ENCODE data around the gene TRIM28. TPM values are rescaled to one million over a fixed set of nuclear protein-coding genes. Genes with fewer than 3 reads are reported as not detected.
A peak's percentile ranks its signal among the peaks of the same experiment; 100 is the strongest.

Gene TRIM28
- total and polyA plus RNA-seq, 4 donors: 47.1 to 157 (median 84.2) TPM

GRCh38 chr19:58554494-58555368 is 10.9 kb downstream of the TRIM28 start, which contains the start of gene CHMP2A:
Gene CHMP2A (minus strand): TSS chr19:58555105. CDS start chr19:58554212, 893 bp downstream.
- TF ChIP-seq GABPA (IDR thresholded peaks at IDR 0.05 in 1 of 2, conservative IDR thresholded peaks at IDR 0.05 in 1 of 2) (peak; percentile 95 to 98), EGR1 (IDR thresholded peaks at IDR 0.05; ENCODE audit: low read depth in 2 of 2) (peak in 1 of 2 donors; percentile 44), RAD21 (IDR thresholded peaks at IDR 0.05) (no peak), YY1 (IDR thresholded peaks at IDR 0.05) (peak; percentile 89), NR2F2 (IDR thresholded peaks at IDR 0.05) (peak; percentile 13), ATF3 (IDR thresholded peaks at IDR 0.05) (no peak), HNF4G (IDR thresholded peaks at IDR 0.05) (no peak), TAF1 (conservative IDR thresholded peaks at IDR 0.05) (no peak), SP1 (IDR thresholded peaks at IDR 0.05) (peak; percentile 52), HNF4A (conservative IDR thresholded peaks at IDR 0.05) (peak in 1 of 2 donors; percentile 4), RXRA (IDR thresholded peaks at IDR 0.05) (no peak), JUND (IDR thresholded peaks at IDR 0.05) (no peak)
- TF ChIP-seq, protein P1, sequence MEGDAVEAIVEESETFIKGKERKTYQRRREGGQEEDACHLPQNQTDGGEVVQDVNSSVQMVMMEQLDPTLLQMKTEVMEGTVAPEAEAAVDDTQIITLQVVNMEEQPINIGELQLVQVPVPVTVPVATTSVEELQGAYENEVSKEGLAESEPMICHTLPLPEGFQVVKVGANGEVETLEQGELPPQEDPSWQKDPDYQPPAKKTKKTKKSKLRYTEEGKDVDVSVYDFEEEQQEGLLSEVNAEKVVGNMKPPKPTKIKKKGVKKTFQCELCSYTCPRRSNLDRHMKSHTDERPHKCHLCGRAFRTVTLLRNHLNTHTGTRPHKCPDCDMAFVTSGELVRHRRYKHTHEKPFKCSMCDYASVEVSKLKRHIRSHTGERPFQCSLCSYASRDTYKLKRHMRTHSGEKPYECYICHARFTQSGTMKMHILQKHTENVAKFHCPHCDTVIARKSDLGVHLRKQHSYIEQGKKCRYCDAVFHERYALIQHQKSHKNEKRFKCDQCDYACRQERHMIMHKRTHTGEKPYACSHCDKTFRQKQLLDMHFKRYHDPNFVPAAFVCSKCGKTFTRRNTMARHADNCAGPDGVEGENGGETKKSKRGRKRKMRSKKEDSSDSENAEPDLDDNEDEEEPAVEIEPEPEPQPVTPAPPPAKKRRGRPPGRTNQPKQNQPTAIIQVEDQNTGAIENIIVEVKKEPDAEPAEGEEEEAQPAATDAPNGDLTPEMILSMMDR (IDR thresholded peaks at IDR 0.05; ENCODE audit: low read depth, low read length, missing input control): no peak
- TF ChIP-seq, protein P2, sequence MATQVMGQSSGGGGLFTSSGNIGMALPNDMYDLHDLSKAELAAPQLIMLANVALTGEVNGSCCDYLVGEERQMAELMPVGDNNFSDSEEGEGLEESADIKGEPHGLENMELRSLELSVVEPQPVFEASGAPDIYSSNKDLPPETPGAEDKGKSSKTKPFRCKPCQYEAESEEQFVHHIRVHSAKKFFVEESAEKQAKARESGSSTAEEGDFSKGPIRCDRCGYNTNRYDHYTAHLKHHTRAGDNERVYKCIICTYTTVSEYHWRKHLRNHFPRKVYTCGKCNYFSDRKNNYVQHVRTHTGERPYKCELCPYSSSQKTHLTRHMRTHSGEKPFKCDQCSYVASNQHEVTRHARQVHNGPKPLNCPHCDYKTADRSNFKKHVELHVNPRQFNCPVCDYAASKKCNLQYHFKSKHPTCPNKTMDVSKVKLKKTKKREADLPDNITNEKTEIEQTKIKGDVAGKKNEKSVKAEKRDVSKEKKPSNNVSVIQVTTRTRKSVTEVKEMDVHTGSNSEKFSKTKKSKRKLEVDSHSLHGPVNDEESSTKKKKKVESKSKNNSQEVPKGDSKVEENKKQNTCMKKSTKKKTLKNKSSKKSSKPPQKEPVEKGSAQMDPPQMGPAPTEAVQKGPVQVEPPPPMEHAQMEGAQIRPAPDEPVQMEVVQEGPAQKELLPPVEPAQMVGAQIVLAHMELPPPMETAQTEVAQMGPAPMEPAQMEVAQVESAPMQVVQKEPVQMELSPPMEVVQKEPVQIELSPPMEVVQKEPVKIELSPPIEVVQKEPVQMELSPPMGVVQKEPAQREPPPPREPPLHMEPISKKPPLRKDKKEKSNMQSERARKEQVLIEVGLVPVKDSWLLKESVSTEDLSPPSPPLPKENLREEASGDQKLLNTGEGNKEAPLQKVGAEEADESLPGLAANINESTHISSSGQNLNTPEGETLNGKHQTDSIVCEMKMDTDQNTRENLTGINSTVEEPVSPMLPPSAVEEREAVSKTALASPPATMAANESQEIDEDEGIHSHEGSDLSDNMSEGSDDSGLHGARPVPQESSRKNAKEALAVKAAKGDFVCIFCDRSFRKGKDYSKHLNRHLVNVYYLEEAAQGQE (IDR thresholded peaks at IDR 0.05): no peak
- peaks cover 5 to 37% (median 27%) of the 10 kb centered on the region in 4 donors for H3K36me3 ChIP-seq (ENCODE audit: control insufficient read depth in 4 of 4, insufficient read depth in 3 of 4, low read depth in 1 of 4, low read length in 3 of 4)
- peak within 1 kb of the TSS; percentile 76 to 91 for H3K9ac ChIP-seq (ENCODE audit: low read depth in 1 of 2, low read length in 2 of 2)

GRCh38 chr19:58555369-58555885 is 11.6 kb downstream of the TRIM28 start:
- Histone ChIP-seq H3K27ac (ENCODE audit: low read depth in 1 of 2, low read length in 2 of 2) (peak overlapping the region; percentile 71 to 92), H3K9me3 (ENCODE audit: control insufficient read depth in 4 of 4, low read length in 3 of 4) (no peaks in the 10 kb centered on the region), H3K36me3 (ENCODE audit: control insufficient read depth in 4 of 4, insufficient read depth in 3 of 4, low read depth in 1 of 4, low read length in 3 of 4) (peaks cover 3 to 30% (median 24%) of the 10 kb centered on the region in 4 donors), H3K4me1 (ENCODE audit: control insufficient read depth in 4 of 4, insufficient read depth in 4 of 4, low read length in 3 of 4) (peaks cover 13 to 46% (median 41%) of the 10 kb centered on the region in 4 donors), H3K9ac (ENCODE audit: low read depth in 1 of 2, low read length in 2 of 2) (peak overlapping the region; percentile 12 to 48), H3K4me3 (ENCODE audit: low read depth in 1 of 3, low read length in 3 of 3) (peak overlapping the region; percentile 28 to 62 (median 35)), H3K27me3 (ENCODE audit: control insufficient read depth in 4 of 4, insufficient read depth in 4 of 4, low read length in 3 of 4) (no peaks in the 10 kb centered on the region)
- WGBS: 57% methylated on average over 4 of the region's 4 CpGs
- no peak for DNase-seq (ENCODE audit: low spot score)
- TF ChIP-seq MAX (IDR thresholded peaks at IDR 0.05) (no peak), TAF1 (conservative IDR thresholded peaks at IDR 0.05) (no peak)

More at GRCh38 chr19:58554494-58555368, 10.9 kb downstream of the TRIM28 start, which contains the start of gene CHMP2A:
- H3K9me3 ChIP-seq (ENCODE audit: control insufficient read depth in 4 of 4, low read length in 3 of 4): no peaks in the 10 kb centered on the region
- WGBS: under 1% methylated on average over 69 of the region's 69 CpGs
- H3K27me3 ChIP-seq (ENCODE audit: control insufficient read depth in 4 of 4, insufficient read depth in 4 of 4, low read length in 3 of 4): no peaks in the 10 kb centered on the region
- peak; percentile 97 for DNase-seq (ENCODE audit: low spot score)
- H3K4me1 ChIP-seq (ENCODE audit: control insufficient read depth in 4 of 4, insufficient read depth in 4 of 4, low read length in 3 of 4): peaks cover 10 to 39% (median 35%) of the 10 kb centered on the region in 4 donors
- H3K4me3 ChIP-seq (ENCODE audit: low read depth in 1 of 3, low read length in 3 of 3): peak within 1 kb of the TSS; percentile 62 to 99 (median 79)
- H3K27ac ChIP-seq (ENCODE audit: low read depth in 1 of 2, low read length in 2 of 2): peak within 1 kb of the TSS; percentile 71 to 92
